CD14-positive monocyte (primary cell): ENCODE data around the gene SPG21. TPM values are rescaled to one million over a fixed set of nuclear protein-coding genes. Genes with fewer than 3 reads are reported as not detected.

Source experiments
- DNase-seq, 3 donors: peaks; one replicate each; pipeline ENCODE4 v3.0.0-alpha.2; 2011 to 2022
- H2AFZ ChIP-seq: 2 replicates; pipeline ENCODE4 v1.6.0; 2012; ENCODE audit warnings: mild to moderate bottlenecking, low read depth, low read length, inconsistent platforms; ENCODE audit not compliant: insufficient read depth, poor library complexity, severe bottlenecking
- H3K27ac ChIP-seq, 2 donors: 1 replicate in 1 of 2; 2 replicates in 1 of 2; pipeline ENCODE4 v1.5.1; 2012 to 2013; ENCODE audit warnings: low read length in 2 of 2, control low read depth in 1 of 2, inconsistent platforms in 1 of 2, low read depth in 1 of 2, mild to moderate bottlenecking in 1 of 2
- H3K27me3 ChIP-seq, 2 donors: one replicate each; pipeline versions ENCODE4 v1.6.0 to v1.6.1; 2011 to 2013; ENCODE audit warnings: low read length in 2 of 2; ENCODE audit not compliant: control insufficient read depth in 2 of 2, insufficient read depth in 2 of 2
- H3K36me3 ChIP-seq, 2 donors: replicated peaks in 1 of 2; 1 replicate in 1 of 2; 2 replicates in 1 of 2; pipeline versions ENCODE4 v1.5.1 to v1.6.1; 2012 to 2013; ENCODE audit warnings: low read length in 2 of 2, control low read depth in 1 of 2, inconsistent platforms in 1 of 2, mild to moderate bottlenecking in 1 of 2; ENCODE audit not compliant: insufficient read depth in 2 of 2, control insufficient read depth in 1 of 2
- H3K4me1 ChIP-seq, 2 donors: 1 replicate in 1 of 2; 2 replicates in 1 of 2; pipeline versions ENCODE4 v1.5.1 to v1.6.1; 2012 to 2013; ENCODE audit warnings: low read length in 2 of 2, control low read depth in 1 of 2, inconsistent platforms in 1 of 2, mild to moderate bottlenecking in 1 of 2, moderate library complexity in 1 of 2; ENCODE audit not compliant: insufficient read depth in 2 of 2, control insufficient read depth in 1 of 2
- H3K4me2 ChIP-seq: replicated peaks from 2 replicates; pipeline ENCODE3; 2012; ENCODE audit warnings: low read length, moderate library complexity, mild to moderate bottlenecking; ENCODE audit not compliant: poor library complexity, severe bottlenecking; ENCODE audit errors: extremely low read depth
- H3K4me3 ChIP-seq, 3 experiments: fragments of 200-600 bp in 1 of 3; sonication (generic) in 1 of 3; replicated peaks in 1 of 3; 1 replicate in 2 of 3; 2 replicates in 1 of 3; pipeline ENCODE4 v1.5.1; 2011 to 2013; ENCODE audit warnings: low read length in 3 of 3, mild to moderate bottlenecking in 3 of 3, control low read depth in 2 of 3, low read depth in 2 of 3, inconsistent platforms in 1 of 3, moderate library complexity in 1 of 3
- H3K79me2 ChIP-seq: 2 replicates; pipeline ENCODE4 v1.6.0; 2012; ENCODE audit warnings: mild to moderate bottlenecking, control low read depth, inconsistent platforms, low read length, moderate library complexity; ENCODE audit not compliant: insufficient read depth
- H3K9ac ChIP-seq: 2 replicates; pipeline ENCODE4 v1.6.0; 2017; ENCODE audit warnings: low read length, mild to moderate bottlenecking; ENCODE audit not compliant: insufficient read depth, poor library complexity, severe bottlenecking
- H3K9me3 ChIP-seq, 2 donors: replicated peaks in 1 of 2; 1 replicate in 1 of 2; 2 replicates in 1 of 2; pipeline versions ENCODE4 v1.5.1 to v1.6.1; 2012 to 2013; ENCODE audit warnings: low read length in 2 of 2, control low read depth in 1 of 2; ENCODE audit not compliant: control insufficient read depth in 1 of 2, insufficient read depth in 1 of 2
- H4K20me1 ChIP-seq: 2 replicates; pipeline ENCODE4 v1.6.0; 2012; ENCODE audit warnings: mild to moderate bottlenecking, low read length, control low read depth, moderate library complexity; ENCODE audit not compliant: insufficient read depth
- H3K27ac Mint-ChIP-seq, 7 donors: one replicate each; pipeline ENCODE4 v1.8.0; 2020; ENCODE audit warnings: mild to moderate bottlenecking in 7 of 7, mixed read lengths in 7 of 7, moderate library complexity in 6 of 7, inconsistent platforms in 2 of 7
- H3K27me3 Mint-ChIP-seq, 3 donors: one replicate each; pipeline ENCODE4 v1.8.0; 2021 to 2022; ENCODE audit warnings: low read depth in 3 of 3, mild to moderate bottlenecking in 3 of 3, mixed read lengths in 3 of 3, moderate library complexity in 3 of 3, inconsistent platforms in 1 of 3
- H3K36me3 Mint-ChIP-seq, 2 donors: one replicate each; pipeline ENCODE4 v1.8.0; 2020; ENCODE audit warnings: mixed read lengths in 2 of 2, inconsistent platforms in 1 of 2, mild to moderate bottlenecking in 1 of 2
- H3K4me1 Mint-ChIP-seq: one replicate; pipeline ENCODE4 v1.8.0; 2020; ENCODE audit warnings: mild to moderate bottlenecking, mixed read lengths
- H3K4me3 Mint-ChIP-seq, 2 donors: one replicate each; pipeline ENCODE4 v1.8.0; 2020; ENCODE audit warnings: mild to moderate bottlenecking in 2 of 2, mixed read lengths in 2 of 2, moderate library complexity in 1 of 2
- H3K9me3 Mint-ChIP-seq, 7 donors: one replicate each; pipeline ENCODE4 v1.8.0; 2020 to 2022; ENCODE audit warnings: mixed read lengths in 7 of 7, mild to moderate bottlenecking in 6 of 7, moderate library complexity in 6 of 7, inconsistent platforms in 2 of 7
- WGBS: methylation state at CpG from one replicate; pipeline ENCODE4 v1.1.5; 2013; ENCODE audit warnings: missing lambda C conversion rate; ENCODE audit not compliant: insufficient coverage; 5-methylcytosine and 5-hydroxymethylcytosine counted together
- intact Hi-C, 2 donors: fragments of 100-400 bp; cut with micrococcal nuclease; formaldehyde crosslinking; loops; one replicate each; pipeline versions ENCODE4 v1.15.0 to v1.15.1; 2023
- polyA plus RNA-seq, 3 donors: library from polyadenylated mRNA; depleted of rRNA in 1 of 3; unstranded in 2 of 3; stranded (reverse) in 1 of 3; fragments of 300-500 nt in 2 of 3; fragments of >200 nt in 1 of 3; fragmentation: Illumina TruSeq in 2 of 3; gene quantifications; 1 replicate in 2 of 3; 2 replicates in 1 of 3; pipeline ENCODE4 v1.2.3, GENCODE V29; 2012 to 2021
- TF ChIP-seq, protein P1 (sequence below): fragments of 200-600 bp; IDR thresholded peaks from one replicate; pipeline ENCODE4 v1.8.0; 2022; ENCODE audit warnings: antibody characterized with exemption, mild to moderate bottlenecking

SPG21 gene
- polyA plus RNA-seq, 3 donors = 102 to 375 (median 358) TPM

DNA sequence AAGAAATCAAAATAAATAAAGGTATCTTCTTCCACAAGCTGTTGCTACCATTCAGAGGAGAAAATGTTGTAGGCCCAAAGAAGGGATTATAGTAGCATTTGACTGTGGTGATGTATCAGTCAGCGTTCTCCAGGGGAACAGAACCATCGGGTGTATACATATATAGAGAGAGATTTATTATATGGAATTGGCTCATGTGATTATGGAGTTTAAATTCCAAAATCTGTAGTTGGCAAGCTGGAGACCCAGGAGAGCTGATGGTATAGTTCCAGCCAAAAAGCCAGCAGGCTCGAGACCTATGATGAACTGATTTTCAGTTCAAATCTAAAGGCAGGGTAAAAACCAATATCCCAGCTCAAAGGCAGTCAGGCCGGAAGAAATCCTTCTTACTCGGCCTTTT lies 7.4 kb upstream of the SPG21 start:
- Histone ChIP-seq H3K36me3 (no peaks in the 10 kb centered on the region), H4K20me1 (no peaks in the 10 kb centered on the region), H2AFZ (no peak overlapping the region), H3K4me1 (no peaks in the 10 kb centered on the region), H3K27ac (no peak overlapping the region), H3K4me2 (no peak overlapping the region), H3K9ac (no peak overlapping the region), H3K4me3 (no peak overlapping the region), H3K9me3 (no peaks in the 10 kb centered on the region), H3K79me2 (no peaks in the 10 kb centered on the region), H3K27me3 (no peaks in the 10 kb centered on the region)
- 86% methylated on average over 3 of the region's 5 CpGs for WGBS
- intact Hi-C loops = no loop called here
- TF ChIP-seq, protein P1, sequence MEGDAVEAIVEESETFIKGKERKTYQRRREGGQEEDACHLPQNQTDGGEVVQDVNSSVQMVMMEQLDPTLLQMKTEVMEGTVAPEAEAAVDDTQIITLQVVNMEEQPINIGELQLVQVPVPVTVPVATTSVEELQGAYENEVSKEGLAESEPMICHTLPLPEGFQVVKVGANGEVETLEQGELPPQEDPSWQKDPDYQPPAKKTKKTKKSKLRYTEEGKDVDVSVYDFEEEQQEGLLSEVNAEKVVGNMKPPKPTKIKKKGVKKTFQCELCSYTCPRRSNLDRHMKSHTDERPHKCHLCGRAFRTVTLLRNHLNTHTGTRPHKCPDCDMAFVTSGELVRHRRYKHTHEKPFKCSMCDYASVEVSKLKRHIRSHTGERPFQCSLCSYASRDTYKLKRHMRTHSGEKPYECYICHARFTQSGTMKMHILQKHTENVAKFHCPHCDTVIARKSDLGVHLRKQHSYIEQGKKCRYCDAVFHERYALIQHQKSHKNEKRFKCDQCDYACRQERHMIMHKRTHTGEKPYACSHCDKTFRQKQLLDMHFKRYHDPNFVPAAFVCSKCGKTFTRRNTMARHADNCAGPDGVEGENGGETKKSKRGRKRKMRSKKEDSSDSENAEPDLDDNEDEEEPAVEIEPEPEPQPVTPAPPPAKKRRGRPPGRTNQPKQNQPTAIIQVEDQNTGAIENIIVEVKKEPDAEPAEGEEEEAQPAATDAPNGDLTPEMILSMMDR = no peak
- H3K4me1 Mint-ChIP-seq = peaks cover 3% of the 10 kb centered on the region
- H3K4me3 Mint-ChIP-seq = no peak overlapping the region
- DNase-seq = no peak
- peaks cover 0 to 10% of the 10 kb centered on the region in 2 donors for H3K36me3 Mint-ChIP-seq
- no peaks in the 10 kb centered on the region for H3K9me3 Mint-ChIP-seq
- H3K27me3 Mint-ChIP-seq = peaks cover 0 to 4% (median 3%) of the 10 kb centered on the region in 3 donors
- H3K27ac Mint-ChIP-seq = no peak overlapping the region

GRCh38 chr15:64993290-64993689 lies 3.6 kb upstream of the SPG21 start:
- intact Hi-C loops = no loop called here
- no peak for DNase-seq

More at GRCh38 chr15:64993290-64993689, 3.6 kb upstream of the SPG21 start:
- Histone ChIP-seq H2AFZ (no peak overlapping the region), H3K79me2 (peaks cover 13% of the 10 kb centered on the region), H3K4me3 (no peak overlapping the region), H3K27ac (no peak overlapping the region), H3K36me3 (no peaks in the 10 kb centered on the region), H4K20me1 (no peaks in the 10 kb centered on the region), H3K9ac (no peak overlapping the region), H3K27me3 (no peaks in the 10 kb centered on the region), H3K4me2 (no peak overlapping the region), H3K9me3 (no peaks in the 10 kb centered on the region), H3K4me1 (peaks cover 11 to 16% of the 10 kb centered on the region in 2 donors)
- no peaks in the 10 kb centered on the region for H3K36me3 Mint-ChIP-seq
- TF ChIP-seq, protein P1 = no peak
- peak overlapping the region in 1 of 7 donors; percentile 11 for H3K27ac Mint-ChIP-seq
- peaks cover 0 to 4% (median 3%) of the 10 kb centered on the region in 3 donors for H3K27me3 Mint-ChIP-seq
- no CpG with 5 or more reads among the region's 1 CpG for WGBS
- H3K4me1 Mint-ChIP-seq = peaks cover 16% of the 10 kb centered on the region
- H3K9me3 Mint-ChIP-seq = peaks cover 0 to 2% (median 0%) of the 10 kb centered on the region in 7 donors
- no peak overlapping the region for H3K4me3 Mint-ChIP-seq
